Measurements from ENCODE around the gene AKT3. TPM values are rescaled to one million over a fixed set of nuclear protein-coding genes. Genes with fewer than 3 reads are reported as not detected.

AKT3 gene
- total and polyA plus RNA-seq, 8 donors: 4.2 to 24.1 (median 11.6) TPM

GRCh38 chr1:243686159-243686558 lies 163.9 kb downstream of the AKT3 start:
- ATAC-seq (no peak), DNase-seq (no peak), FAIRE-seq (no peak)
- Histone ChIP-seq H3K36me3 (no peaks in the 10 kb centered on the region), H3K4me3 (no peak overlapping the region), H3K27ac (no peak overlapping the region), H3K4me1 (no peaks in the 10 kb centered on the region), H3K27me3 (no peaks in the 10 kb centered on the region), H3K9me3 (no peaks in the 10 kb centered on the region)
- WGBS, 2 donors: 95% methylated on average over 1 of the region's 1 CpG
- no peak for TF ChIP-seq CTCF (IDR thresholded peaks at IDR 0.05)
- intact Hi-C loops (cut with DNase I): no loop called here

- no peak for DNase-seq
- no peaks in the 10 kb centered on the region for H3K36me3 ChIP-seq
- no peaks in the 10 kb centered on the region for H3K27me3 ChIP-seq
- no peaks in the 10 kb centered on the region for H3K4me1 ChIP-seq
- no peak overlapping the region for H3K27ac ChIP-seq
- TF ChIP-seq CTCF (IDR thresholded peaks at IDR 0.05): no peak
- intact Hi-C loops (cut with DNase I): no loop called here
- ATAC-seq: no peak
- H3K4me3 ChIP-seq: no peak overlapping the region
- no peak for FAIRE-seq
- H3K9me3 ChIP-seq: no peaks in the 10 kb centered on the region
Measured at GRCh38 chr1:243680860-243681259, 169.2 kb downstream of the AKT3 start.

- no peak for ATAC-seq
- intact Hi-C loops (cut with DNase I): no loop called here
- no peaks in the 10 kb centered on the region for H3K9me3 ChIP-seq
- no peaks in the 10 kb centered on the region for H3K27me3 ChIP-seq
- H3K27ac ChIP-seq: no peak overlapping the region
- TF ChIP-seq CTCF (IDR thresholded peaks at IDR 0.05): no peak
- FAIRE-seq: no peak
- no peaks in the 10 kb centered on the region for H3K36me3 ChIP-seq
- 48 to 54% methylated on average over 3 of the region's 3 CpGs for WGBS, 2 donors
- H3K4me3 ChIP-seq: no peak overlapping the region
- no peaks in the 10 kb centered on the region for H3K4me1 ChIP-seq
- DNase-seq: no peak
Measured at GRCh38 chr1:243672539-243673074, 177.4 kb downstream of the AKT3 start.

GRCh38 chr1:243667591-243667990 lies 182.5 kb downstream of the AKT3 start:
- FAIRE-seq: no peak
- H3K27me3 ChIP-seq: no peaks in the 10 kb centered on the region
- H3K9me3 ChIP-seq: no peaks in the 10 kb centered on the region
- intact Hi-C loops (cut with DNase I): no loop called here
- ATAC-seq: no peak
- TF ChIP-seq CTCF (IDR thresholded peaks at IDR 0.05): no peak
- no peaks in the 10 kb centered on the region for H3K4me1 ChIP-seq
- H3K36me3 ChIP-seq: no peaks in the 10 kb centered on the region
- no peak for DNase-seq
- 74 to 89% methylated on average over 2 of the region's 2 CpGs for WGBS, 2 donors
- no peak overlapping the region for H3K27ac ChIP-seq
- no peak overlapping the region for H3K4me3 ChIP-seq

- no peaks in the 10 kb centered on the region for H3K27me3 ChIP-seq
- H3K27ac ChIP-seq: no peak overlapping the region
- DNase-seq (no peak), FAIRE-seq (no peak), ATAC-seq (no peak)
- 79 to 92% methylated on average over 5 of the region's 5 CpGs for WGBS, 2 donors
- intact Hi-C loops (cut with DNase I): no loop called here
- H3K9me3 ChIP-seq: no peaks in the 10 kb centered on the region
- H3K4me3 ChIP-seq: no peak overlapping the region
- no peaks in the 10 kb centered on the region for H3K36me3 ChIP-seq
- no peaks in the 10 kb centered on the region for H3K4me1 ChIP-seq
- TF ChIP-seq CTCF (IDR thresholded peaks at IDR 0.05): no peak
Measured at GRCh38 chr1:243667133-243667532, 182.9 kb downstream of the AKT3 start.

Data from pancreas (tissue), 10 donors.